Measurements from ENCODE around the gene UBL7.
A peak's percentile ranks its signal among the peaks of the same experiment; 100 is the strongest.

Gene UBL7

DNA sequence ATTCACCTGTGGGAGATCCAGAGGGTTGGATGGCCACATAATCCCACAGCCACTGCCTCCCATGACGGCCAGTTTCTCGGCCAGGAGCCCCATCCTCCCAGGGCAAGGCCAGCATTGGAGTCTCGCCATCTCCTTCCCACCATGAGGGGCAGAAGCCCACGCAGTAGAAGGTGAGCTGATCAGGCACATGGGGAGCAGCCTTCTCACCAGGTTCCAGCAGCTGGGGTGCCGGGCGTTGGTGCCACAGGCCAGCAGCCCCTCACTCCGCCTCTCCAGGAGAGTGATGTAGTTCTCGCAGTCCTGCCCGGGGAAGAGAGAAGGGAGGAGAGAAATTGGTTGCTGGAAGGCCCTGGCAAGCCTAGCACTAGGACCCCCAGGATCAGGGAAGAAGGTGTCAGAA is 43.3 kb downstream of the UBL7 start:
- TF ChIP-seq, protein P1, sequence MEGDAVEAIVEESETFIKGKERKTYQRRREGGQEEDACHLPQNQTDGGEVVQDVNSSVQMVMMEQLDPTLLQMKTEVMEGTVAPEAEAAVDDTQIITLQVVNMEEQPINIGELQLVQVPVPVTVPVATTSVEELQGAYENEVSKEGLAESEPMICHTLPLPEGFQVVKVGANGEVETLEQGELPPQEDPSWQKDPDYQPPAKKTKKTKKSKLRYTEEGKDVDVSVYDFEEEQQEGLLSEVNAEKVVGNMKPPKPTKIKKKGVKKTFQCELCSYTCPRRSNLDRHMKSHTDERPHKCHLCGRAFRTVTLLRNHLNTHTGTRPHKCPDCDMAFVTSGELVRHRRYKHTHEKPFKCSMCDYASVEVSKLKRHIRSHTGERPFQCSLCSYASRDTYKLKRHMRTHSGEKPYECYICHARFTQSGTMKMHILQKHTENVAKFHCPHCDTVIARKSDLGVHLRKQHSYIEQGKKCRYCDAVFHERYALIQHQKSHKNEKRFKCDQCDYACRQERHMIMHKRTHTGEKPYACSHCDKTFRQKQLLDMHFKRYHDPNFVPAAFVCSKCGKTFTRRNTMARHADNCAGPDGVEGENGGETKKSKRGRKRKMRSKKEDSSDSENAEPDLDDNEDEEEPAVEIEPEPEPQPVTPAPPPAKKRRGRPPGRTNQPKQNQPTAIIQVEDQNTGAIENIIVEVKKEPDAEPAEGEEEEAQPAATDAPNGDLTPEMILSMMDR (IDR thresholded peaks at IDR 0.05; ENCODE audit: low read depth, low read length, missing control alignments) = no peak
- H3K4me3 ChIP-seq (replicated peaks; ENCODE audit: low read depth, low read length) = no peak overlapping the region
- DNase-seq (ENCODE audit: extremely low read depth, low read depth) = no peak

- H3K4me3 ChIP-seq (replicated peaks; ENCODE audit: low read depth, low read length) = no peak overlapping the region
- DNase-seq (ENCODE audit: extremely low read depth, low read depth) = peak; percentile 59
- TF ChIP-seq, protein P1 (IDR thresholded peaks at IDR 0.05; ENCODE audit: low read depth, low read length, missing control alignments) = no peak
Observed at GRCh38 chr15:74417225-74417624, 43.7 kb downstream of the UBL7 start.

DNA sequence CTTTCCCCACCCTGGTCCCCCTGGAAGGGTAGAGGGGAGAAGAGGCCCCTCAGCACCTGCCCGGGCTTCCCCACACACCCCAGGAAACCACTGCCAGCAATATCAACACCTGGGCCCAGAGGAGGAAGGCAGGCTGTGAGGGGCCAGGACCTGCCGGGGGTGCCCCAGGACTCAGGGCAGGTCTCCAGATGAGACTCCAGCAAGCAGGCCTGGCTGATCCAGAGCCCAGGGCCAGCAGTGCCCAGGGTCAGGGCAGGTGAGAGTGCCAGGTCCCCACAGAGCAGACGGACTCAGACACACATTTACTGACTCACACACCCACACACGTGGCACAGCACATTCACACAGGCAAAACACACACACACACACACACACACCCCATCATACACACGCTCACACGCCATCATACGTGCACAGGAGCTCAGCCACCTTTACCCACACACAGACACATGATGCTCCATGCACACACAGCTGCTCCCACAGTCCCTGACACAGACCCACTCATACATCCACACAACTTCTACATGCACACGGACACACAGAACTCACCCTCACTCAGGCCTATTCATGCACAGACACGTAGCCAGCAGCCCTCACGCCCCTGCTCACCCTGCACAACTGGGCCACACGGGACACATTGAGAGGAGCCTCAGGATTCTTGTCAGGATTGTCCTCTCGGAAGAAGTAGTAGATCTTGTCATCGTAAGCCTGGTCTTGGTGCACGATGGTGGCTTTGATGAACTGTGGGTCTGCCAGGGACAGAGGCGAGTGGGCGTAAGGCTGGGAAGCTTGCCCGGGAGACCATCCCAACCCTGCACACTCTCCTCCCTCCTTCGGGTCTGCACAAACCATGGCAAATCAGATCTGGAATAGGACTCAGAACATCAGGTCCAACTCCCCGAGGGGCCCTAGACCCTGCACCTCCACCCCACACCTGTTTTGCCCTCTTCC is 44.7 kb downstream of the UBL7 start:
- no peak overlapping the region for H3K4me3 ChIP-seq (replicated peaks; ENCODE audit: low read depth, low read length)
- TF ChIP-seq, protein P1 (IDR thresholded peaks at IDR 0.05; ENCODE audit: low read depth, low read length, missing control alignments) = no peak
- no peak for DNase-seq (ENCODE audit: extremely low read depth, low read depth)

GRCh38 chr15:74414603-74415338 is 46.2 kb downstream of the UBL7 start:
- TF ChIP-seq, protein P1 (IDR thresholded peaks at IDR 0.05; ENCODE audit: low read depth, low read length, missing control alignments) = no peak

DNA sequence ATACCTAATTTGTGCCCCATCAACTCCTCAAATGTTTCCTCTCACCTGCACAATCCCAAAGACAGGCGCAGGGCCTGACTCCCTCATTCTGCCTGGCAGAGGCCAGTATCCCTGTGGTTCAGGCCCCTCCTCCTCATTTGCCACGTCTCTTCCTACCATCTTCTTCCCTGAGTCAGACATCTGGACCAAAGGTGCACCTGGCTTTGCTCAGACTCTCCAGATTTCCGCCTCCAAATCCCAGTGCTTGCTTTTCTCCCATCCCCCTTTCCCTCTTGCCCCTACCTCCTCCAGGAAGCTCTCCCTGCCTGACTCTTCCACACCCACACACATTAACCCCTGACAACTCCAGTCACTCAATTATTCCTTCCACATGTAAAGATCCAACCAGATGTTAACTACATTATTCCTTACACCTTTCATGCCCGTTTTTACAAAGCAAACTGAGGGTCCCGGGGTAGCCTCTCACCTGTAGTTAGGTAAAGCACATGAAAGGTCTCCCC is 46.8 kb downstream of the UBL7 start:
- TF ChIP-seq, protein P1 (IDR thresholded peaks at IDR 0.05; ENCODE audit: low read depth, low read length, missing control alignments) = no peak
- DNase-seq (ENCODE audit: extremely low read depth, low read depth) = no peak

More at GRCh38 chr15:74414603-74415338, 46.2 kb downstream of the UBL7 start:
- DNase-seq (ENCODE audit: extremely low read depth, low read depth) = no peak
- H3K4me3 ChIP-seq (replicated peaks; ENCODE audit: low read depth, low read length) = no peak overlapping the region

DNA sequence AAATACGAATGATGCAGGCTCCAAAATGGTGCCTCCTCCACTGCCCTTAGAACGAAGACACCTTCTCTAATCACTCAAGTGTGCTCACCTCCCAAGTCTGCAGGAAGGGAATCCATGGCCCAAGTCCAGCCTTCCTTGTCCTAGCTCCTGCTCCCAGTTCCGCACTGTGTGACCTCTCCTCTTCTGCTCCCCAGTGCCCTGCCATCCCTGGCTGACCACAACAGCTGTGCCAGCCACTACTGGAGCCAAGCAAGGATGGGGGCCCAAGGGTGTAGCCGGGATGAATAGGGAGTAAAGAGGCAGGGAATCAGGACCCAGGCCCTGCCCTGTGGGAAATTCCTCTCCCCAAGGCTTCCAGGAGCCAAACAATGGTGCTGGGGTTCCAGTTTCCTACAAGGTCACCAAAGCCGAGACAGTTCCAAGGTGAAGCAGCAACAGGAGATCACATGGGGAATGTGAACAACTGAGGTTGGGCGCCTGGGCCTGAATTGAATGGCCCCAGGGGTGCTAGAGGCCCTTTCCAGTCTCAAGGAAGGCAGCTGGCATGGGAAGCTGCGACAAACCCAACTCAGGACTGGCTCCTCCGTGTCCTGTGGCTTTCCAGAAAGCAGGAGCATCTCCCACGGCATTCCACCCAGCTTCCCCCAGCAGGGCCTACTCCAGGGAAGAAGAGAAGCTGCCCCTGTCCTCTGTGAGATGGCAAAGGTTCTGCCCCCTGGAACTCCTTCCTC is 47.4 kb downstream of the UBL7 start:
- TF ChIP-seq, protein P1 (IDR thresholded peaks at IDR 0.05; ENCODE audit: low read depth, low read length, missing control alignments) = no peak

More for the DNA sequence above, 46.8 kb downstream of the UBL7 start:
- H3K4me3 ChIP-seq (replicated peaks; ENCODE audit: low read depth, low read length) = no peak overlapping the region

More for the DNA sequence above, 47.4 kb downstream of the UBL7 start:
- no peak for DNase-seq (ENCODE audit: extremely low read depth, low read depth)
- no peak overlapping the region for H3K4me3 ChIP-seq (replicated peaks; ENCODE audit: low read depth, low read length)

Measured in HFF-Myc (cell line).